Upper lobe of left lung (tissue), 4 donors: ENCODE data around the gene KLHDC10.

Experiments used
- EP300 ChIP-seq, 4 donors: sonication (generic); formaldehyde crosslinking; IDR thresholded peaks; one replicate each; pipeline ENCODE4 v1.5.1; 2017; ENCODE audit warnings: antibody characterized with exemption in 4 of 4, control low read depth in 2 of 4
- POLR2AphosphoS5 ChIP-seq, 2 donors: sonication (generic); formaldehyde crosslinking; IDR thresholded peaks; one replicate each; pipeline ENCODE4 v1.5.1; 2017; ENCODE audit warnings: antibody characterized with exemption in 2 of 2
- TF ChIP-seq, protein P1 (sequence below), 6 experiments: fragments of 450-650 bp in 4 of 6; fragments of 200-600 bp in 2 of 6; sonication (generic) in 2 of 6; IDR thresholded peaks; one replicate each; pipeline ENCODE4 v1.5.1; 2016 to 2019; ENCODE audit warnings: antibody characterized with exemption in 6 of 6

GRCh38 chr7:130047831-130048230, 22.5 kb upstream of the KLHDC10 start:
- TF ChIP-seq, protein P1, sequence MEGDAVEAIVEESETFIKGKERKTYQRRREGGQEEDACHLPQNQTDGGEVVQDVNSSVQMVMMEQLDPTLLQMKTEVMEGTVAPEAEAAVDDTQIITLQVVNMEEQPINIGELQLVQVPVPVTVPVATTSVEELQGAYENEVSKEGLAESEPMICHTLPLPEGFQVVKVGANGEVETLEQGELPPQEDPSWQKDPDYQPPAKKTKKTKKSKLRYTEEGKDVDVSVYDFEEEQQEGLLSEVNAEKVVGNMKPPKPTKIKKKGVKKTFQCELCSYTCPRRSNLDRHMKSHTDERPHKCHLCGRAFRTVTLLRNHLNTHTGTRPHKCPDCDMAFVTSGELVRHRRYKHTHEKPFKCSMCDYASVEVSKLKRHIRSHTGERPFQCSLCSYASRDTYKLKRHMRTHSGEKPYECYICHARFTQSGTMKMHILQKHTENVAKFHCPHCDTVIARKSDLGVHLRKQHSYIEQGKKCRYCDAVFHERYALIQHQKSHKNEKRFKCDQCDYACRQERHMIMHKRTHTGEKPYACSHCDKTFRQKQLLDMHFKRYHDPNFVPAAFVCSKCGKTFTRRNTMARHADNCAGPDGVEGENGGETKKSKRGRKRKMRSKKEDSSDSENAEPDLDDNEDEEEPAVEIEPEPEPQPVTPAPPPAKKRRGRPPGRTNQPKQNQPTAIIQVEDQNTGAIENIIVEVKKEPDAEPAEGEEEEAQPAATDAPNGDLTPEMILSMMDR (IDR thresholded peaks at IDR 0.05) = no peak
- TF ChIP-seq EP300 (IDR thresholded peaks at IDR 0.05) = no peak
- no peak for TF ChIP-seq POLR2AphosphoS5 (IDR thresholded peaks at IDR 0.05)
